NCI-H524 (cell line): ENCODE measurements around the gene DCLK3.

Experiments used
- DNase-seq, 2 experiments: peaks; one replicate each; lab custom pipeline; 2025; lab: John Stamatoyannopoulos, UW

Gene DCLK3

DNA sequence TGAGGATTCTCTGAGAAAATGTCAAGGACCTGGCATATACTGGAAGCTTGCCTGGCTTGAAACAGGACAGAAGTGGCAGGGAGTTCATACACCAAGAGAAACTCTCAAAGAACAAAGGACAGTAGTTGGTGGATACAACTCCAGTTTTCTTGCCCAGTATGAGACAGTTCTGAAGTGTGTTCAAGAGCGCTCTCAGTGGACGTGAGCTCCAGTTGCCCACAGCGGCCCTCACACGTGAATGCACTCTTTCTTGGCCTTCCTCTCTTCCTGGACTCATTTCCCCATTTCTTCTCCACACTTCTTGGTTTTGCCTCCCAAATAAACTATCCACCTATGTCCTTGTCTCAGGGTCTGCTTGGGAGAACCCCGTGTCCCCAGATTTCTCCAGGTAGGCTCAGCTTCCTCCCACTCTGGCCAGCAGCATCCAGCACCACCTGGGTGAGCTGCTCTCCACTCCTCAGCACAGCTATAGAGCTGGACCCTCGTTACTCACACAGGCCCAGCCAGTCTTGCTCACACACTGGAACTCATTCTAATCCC, 54.5 kb downstream of the DCLK3 start:
- no peak for DNase-seq

- DNase-seq: no peak
Measured at GRCh38 chr3:36709281-36709680, 55.1 kb downstream of the DCLK3 start.

- DNase-seq: no peak
Measured at GRCh38 chr3:36707623-36708409, 56.5 kb downstream of the DCLK3 start.

- no peak for DNase-seq
Measured at GRCh38 chr3:36705015-36705414, 59.3 kb downstream of the DCLK3 start.

DNA sequence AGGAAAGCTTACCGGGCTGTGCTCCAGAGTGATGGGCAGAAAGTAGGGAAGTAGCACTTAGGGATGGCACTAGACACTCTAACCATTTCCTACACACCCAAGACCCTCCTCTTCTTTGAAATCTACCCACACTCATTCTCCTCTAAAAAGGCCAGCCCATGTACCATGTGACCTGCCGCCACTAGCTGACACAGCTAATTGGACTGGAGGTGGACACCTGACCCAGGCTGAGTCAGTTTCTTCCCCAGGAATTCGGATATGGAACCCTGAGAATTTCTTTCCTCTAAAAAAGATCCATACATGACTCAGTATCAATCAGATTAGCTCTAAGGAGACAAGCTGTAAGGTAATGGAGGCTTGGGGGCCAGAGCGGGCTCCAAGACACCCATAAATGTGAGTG, 60.1 kb downstream of the DCLK3 start:
- no peak for DNase-seq

DNA sequence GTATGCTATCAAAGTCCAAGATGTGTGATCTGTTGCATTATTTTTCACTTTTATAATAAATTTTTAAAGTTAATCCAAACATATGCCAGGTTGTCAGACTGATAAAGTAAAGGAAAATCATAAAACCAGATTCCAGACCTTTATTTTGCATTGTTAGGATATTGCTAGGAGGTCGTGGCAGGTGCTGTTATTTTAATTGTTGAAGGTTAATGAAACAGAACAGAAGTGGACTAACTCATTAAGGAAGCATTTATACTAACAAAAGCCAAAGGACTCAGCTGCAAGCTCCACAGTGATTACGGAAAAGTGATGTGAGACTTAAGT, 63.1 kb downstream of the DCLK3 start:
- no peak for DNase-seq

GRCh38 chr3:36700537-36701248, 63.7 kb downstream of the DCLK3 start:
- peak; percentile 41 to 71 for DNase-seq

DNA sequence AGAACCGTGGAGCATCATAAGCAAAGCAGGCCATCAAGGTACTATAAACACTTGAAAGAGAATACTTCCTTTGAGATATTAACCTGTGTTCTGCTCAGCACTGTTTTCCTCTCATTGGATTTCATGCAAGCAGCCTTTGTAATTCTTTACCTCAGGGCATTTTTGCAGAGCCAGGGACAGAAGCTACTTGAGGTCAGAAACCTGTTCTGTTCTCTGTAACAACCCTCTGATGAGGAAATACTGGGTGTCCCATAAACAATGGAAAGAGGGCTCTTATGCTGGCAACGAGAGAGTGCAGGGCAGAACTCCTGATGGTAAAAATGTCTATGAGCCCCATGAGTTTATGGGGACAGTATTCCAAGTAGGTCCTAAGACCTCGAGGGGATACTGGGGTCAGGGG, 66.0 kb downstream of the DCLK3 start:
- DNase-seq: no peak

GRCh38 chr3:36697229-36698001, 66.9 kb downstream of the DCLK3 start:
- peak; percentile 25 to 28 for DNase-seq

DNA sequence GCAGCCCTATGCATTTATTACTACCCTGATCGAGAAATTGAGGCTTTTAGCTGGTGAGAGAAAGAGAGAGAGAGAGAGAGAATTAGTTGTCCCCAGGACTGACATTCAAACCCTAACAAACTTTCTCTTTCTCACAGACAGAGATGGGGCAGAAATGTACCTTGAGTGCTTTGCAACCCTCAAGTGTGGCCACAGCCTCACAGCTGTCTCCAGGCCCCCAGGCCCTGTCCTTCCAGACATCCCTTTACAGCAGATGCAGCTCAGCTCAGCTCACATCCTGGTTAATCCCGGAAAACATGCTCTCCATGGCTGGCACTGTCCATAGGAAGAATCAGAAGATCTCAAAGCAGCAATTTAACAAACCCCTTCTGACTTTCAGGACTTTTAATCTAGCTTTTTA, 67.6 kb downstream of the DCLK3 start:
- DNase-seq: peak in 1 of 2 experiments; percentile 7

- no peak for DNase-seq
Measured at GRCh38 chr3:36695769-36696137, 68.6 kb downstream of the DCLK3 start.

DNA sequence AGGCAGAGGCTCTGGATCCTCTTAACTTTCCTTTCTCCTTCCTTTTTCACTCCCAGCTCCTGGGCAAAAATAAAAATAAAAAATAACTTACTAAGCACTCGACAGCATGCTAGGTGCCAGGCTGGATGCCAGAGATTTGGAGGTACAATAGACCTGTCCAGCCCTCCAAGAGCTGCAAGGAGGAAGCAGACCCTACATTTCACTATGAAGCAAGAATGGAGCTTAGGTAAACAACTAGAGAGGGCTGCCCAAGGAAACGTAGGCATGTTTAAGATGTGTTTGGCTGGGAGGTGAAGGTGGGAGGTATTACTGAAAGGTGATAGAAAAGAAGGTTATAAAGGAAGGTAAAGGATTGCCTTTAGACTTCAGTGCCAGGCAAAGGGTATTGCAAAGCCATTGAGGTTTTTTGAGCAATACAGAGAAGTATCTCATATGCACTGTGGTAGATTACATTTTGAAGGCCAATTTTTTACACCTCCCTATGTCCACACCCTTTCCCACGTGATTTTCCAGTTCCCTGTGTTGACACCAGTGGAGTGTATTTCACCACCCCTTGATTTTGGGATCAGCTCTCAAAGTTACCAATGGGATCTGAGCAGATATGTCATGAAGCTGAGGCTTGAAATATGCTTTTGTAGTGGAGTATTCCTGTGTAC, 69.1 kb downstream of the DCLK3 start:
- DNase-seq: no peak

- no peak for DNase-seq
Measured at GRCh38 chr3:36693670-36694069, 70.7 kb downstream of the DCLK3 start.

GRCh38 chr3:36689560-36689959, 74.8 kb downstream of the DCLK3 start:
- peak in 1 of 2 experiments; percentile 66 for DNase-seq

DNA sequence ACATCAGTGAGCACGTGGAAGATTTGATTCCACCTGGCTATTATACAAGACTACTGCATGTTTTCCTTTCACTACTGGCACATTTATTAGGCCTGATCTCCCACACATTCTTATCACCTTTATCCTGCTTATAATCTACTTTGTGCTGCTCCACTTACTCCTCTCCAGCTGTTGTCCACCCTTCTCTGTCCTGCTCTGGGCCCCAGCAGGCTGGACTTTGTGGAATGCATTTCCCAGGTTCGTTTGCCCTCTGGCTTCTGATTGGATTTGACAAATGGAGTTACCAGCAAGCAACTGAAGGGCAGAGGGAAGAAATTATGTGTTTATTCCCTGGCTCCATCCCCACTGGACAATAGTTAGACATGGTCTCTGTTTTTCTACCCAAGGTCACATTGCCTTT, 75.5 kb downstream of the DCLK3 start:
- DNase-seq: peak; percentile 46 to 67

DNA sequence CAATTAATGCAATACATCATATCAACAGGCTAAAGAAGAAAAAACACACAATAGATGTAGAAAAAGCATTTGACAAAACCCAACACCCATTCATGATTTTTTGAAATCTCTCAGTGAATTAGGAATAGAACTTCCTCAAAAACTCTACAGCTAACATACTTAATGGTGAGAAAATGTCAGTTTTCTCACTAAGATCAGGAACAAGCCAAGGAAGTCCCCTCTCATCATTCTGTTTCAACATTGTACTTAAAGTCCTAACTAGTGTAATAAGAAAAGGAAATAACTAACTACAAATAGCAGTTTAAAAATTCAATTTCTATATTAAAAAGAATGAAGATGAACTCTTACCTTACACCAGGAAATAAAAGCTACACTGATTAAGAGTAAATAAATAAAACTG, 77.8 kb downstream of the DCLK3 start:
- DNase-seq: no peak

GRCh38 chr3:36681867-36682266, 82.5 kb downstream of the DCLK3 start:
- DNase-seq: no peak

DNA sequence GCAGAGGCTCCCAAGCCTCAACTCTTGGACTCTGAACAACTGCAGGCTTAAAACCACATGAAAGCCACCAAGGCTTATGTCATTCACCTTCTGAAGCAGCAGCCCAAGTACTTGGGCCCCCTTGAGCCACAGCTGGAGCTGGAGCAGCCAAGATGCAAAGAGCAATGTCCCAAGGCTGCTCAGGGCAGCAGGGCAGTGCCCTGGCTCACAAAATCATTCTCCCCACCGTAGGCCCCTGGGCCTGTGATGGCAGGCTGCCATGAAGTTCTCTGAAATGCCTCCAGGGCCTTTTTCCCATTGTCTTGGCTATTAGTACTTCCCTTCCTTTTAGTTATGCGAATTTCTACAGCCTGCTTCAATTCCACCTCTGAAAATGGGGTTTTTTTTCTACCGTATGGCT, 83.4 kb downstream of the DCLK3 start:
- DNase-seq: no peak

GRCh38 chr3:36679384-36680200, 84.8 kb downstream of the DCLK3 start:
- no peak for DNase-seq

GRCh38 chr3:36678216-36679013, 85.9 kb downstream of the DCLK3 start:
- DNase-seq: no peak
